CD14-positive monocyte (primary cell): Measurements from ENCODE around the gene SLIT3. TPM values are rescaled to one million over a fixed set of nuclear protein-coding genes. Genes with fewer than 3 reads are reported as not detected.

ENCODE experiments used
- DNase-seq, 3 donors: peaks; one replicate each; pipeline ENCODE4 v3.0.0-alpha.2; 2011 to 2022
- H2AFZ ChIP-seq: 2 replicates; pipeline ENCODE4 v1.6.0; 2012; ENCODE audit warnings: mild to moderate bottlenecking, low read depth, low read length, inconsistent platforms; ENCODE audit not compliant: insufficient read depth, poor library complexity, severe bottlenecking
- H3K27ac ChIP-seq, 2 donors: 1 replicate in 1 of 2; 2 replicates in 1 of 2; pipeline ENCODE4 v1.5.1; 2012 to 2013; ENCODE audit warnings: low read length in 2 of 2, control low read depth in 1 of 2, inconsistent platforms in 1 of 2, low read depth in 1 of 2, mild to moderate bottlenecking in 1 of 2
- H3K27me3 ChIP-seq, 2 donors: one replicate each; pipeline versions ENCODE4 v1.6.0 to v1.6.1; 2011 to 2013; ENCODE audit warnings: low read length in 2 of 2; ENCODE audit not compliant: control insufficient read depth in 2 of 2, insufficient read depth in 2 of 2
- H3K36me3 ChIP-seq, 2 donors: replicated peaks in 1 of 2; 1 replicate in 1 of 2; 2 replicates in 1 of 2; pipeline versions ENCODE4 v1.5.1 to v1.6.1; 2012 to 2013; ENCODE audit warnings: low read length in 2 of 2, control low read depth in 1 of 2, inconsistent platforms in 1 of 2, mild to moderate bottlenecking in 1 of 2; ENCODE audit not compliant: insufficient read depth in 2 of 2, control insufficient read depth in 1 of 2
- H3K4me1 ChIP-seq, 2 donors: 1 replicate in 1 of 2; 2 replicates in 1 of 2; pipeline versions ENCODE4 v1.5.1 to v1.6.1; 2012 to 2013; ENCODE audit warnings: low read length in 2 of 2, control low read depth in 1 of 2, inconsistent platforms in 1 of 2, mild to moderate bottlenecking in 1 of 2, moderate library complexity in 1 of 2; ENCODE audit not compliant: insufficient read depth in 2 of 2, control insufficient read depth in 1 of 2
- H3K4me2 ChIP-seq: replicated peaks from 2 replicates; pipeline ENCODE3; 2012; ENCODE audit warnings: low read length, moderate library complexity, mild to moderate bottlenecking; ENCODE audit not compliant: poor library complexity, severe bottlenecking; ENCODE audit errors: extremely low read depth
- H3K4me3 ChIP-seq, 3 experiments: fragments of 200-600 bp in 1 of 3; sonication (generic) in 1 of 3; replicated peaks in 1 of 3; 1 replicate in 2 of 3; 2 replicates in 1 of 3; pipeline ENCODE4 v1.5.1; 2011 to 2013; ENCODE audit warnings: low read length in 3 of 3, mild to moderate bottlenecking in 3 of 3, control low read depth in 2 of 3, low read depth in 2 of 3, inconsistent platforms in 1 of 3, moderate library complexity in 1 of 3
- H3K79me2 ChIP-seq: 2 replicates; pipeline ENCODE4 v1.6.0; 2012; ENCODE audit warnings: mild to moderate bottlenecking, control low read depth, inconsistent platforms, low read length, moderate library complexity; ENCODE audit not compliant: insufficient read depth
- H3K9ac ChIP-seq: 2 replicates; pipeline ENCODE4 v1.6.0; 2017; ENCODE audit warnings: low read length, mild to moderate bottlenecking; ENCODE audit not compliant: insufficient read depth, poor library complexity, severe bottlenecking
- H3K9me3 ChIP-seq, 2 donors: replicated peaks in 1 of 2; 1 replicate in 1 of 2; 2 replicates in 1 of 2; pipeline versions ENCODE4 v1.5.1 to v1.6.1; 2012 to 2013; ENCODE audit warnings: low read length in 2 of 2, control low read depth in 1 of 2; ENCODE audit not compliant: control insufficient read depth in 1 of 2, insufficient read depth in 1 of 2
- H4K20me1 ChIP-seq: 2 replicates; pipeline ENCODE4 v1.6.0; 2012; ENCODE audit warnings: mild to moderate bottlenecking, low read length, control low read depth, moderate library complexity; ENCODE audit not compliant: insufficient read depth
- H3K27ac Mint-ChIP-seq, 7 donors: one replicate each; pipeline ENCODE4 v1.8.0; 2020; ENCODE audit warnings: mild to moderate bottlenecking in 7 of 7, mixed read lengths in 7 of 7, moderate library complexity in 6 of 7, inconsistent platforms in 2 of 7
- H3K27me3 Mint-ChIP-seq, 3 donors: one replicate each; pipeline ENCODE4 v1.8.0; 2021 to 2022; ENCODE audit warnings: low read depth in 3 of 3, mild to moderate bottlenecking in 3 of 3, mixed read lengths in 3 of 3, moderate library complexity in 3 of 3, inconsistent platforms in 1 of 3
- H3K36me3 Mint-ChIP-seq, 2 donors: one replicate each; pipeline ENCODE4 v1.8.0; 2020; ENCODE audit warnings: mixed read lengths in 2 of 2, inconsistent platforms in 1 of 2, mild to moderate bottlenecking in 1 of 2
- H3K4me1 Mint-ChIP-seq: one replicate; pipeline ENCODE4 v1.8.0; 2020; ENCODE audit warnings: mild to moderate bottlenecking, mixed read lengths
- H3K4me3 Mint-ChIP-seq, 2 donors: one replicate each; pipeline ENCODE4 v1.8.0; 2020; ENCODE audit warnings: mild to moderate bottlenecking in 2 of 2, mixed read lengths in 2 of 2, moderate library complexity in 1 of 2
- H3K9me3 Mint-ChIP-seq, 7 donors: one replicate each; pipeline ENCODE4 v1.8.0; 2020 to 2022; ENCODE audit warnings: mixed read lengths in 7 of 7, mild to moderate bottlenecking in 6 of 7, moderate library complexity in 6 of 7, inconsistent platforms in 2 of 7
- CTCF ChIP-seq: fragments of 200-600 bp; IDR thresholded peaks from one replicate; pipeline ENCODE4 v1.8.0; 2022; ENCODE audit warnings: antibody characterized with exemption, mild to moderate bottlenecking
- WGBS: methylation state at CpG from one replicate; pipeline ENCODE4 v1.1.5; 2013; ENCODE audit warnings: missing lambda C conversion rate; ENCODE audit not compliant: insufficient coverage; 5-methylcytosine and 5-hydroxymethylcytosine counted together
- intact Hi-C, 2 donors: fragments of 100-400 bp; cut with micrococcal nuclease; formaldehyde crosslinking; loops; one replicate each; pipeline versions ENCODE4 v1.15.0 to v1.15.1; 2023
- polyA plus RNA-seq, 3 donors: library from polyadenylated mRNA; depleted of rRNA in 1 of 3; unstranded in 2 of 3; stranded (reverse) in 1 of 3; fragments of 300-500 nt in 2 of 3; fragments of >200 nt in 1 of 3; fragmentation: Illumina TruSeq in 2 of 3; gene quantifications; 1 replicate in 2 of 3; 2 replicates in 1 of 3; pipeline ENCODE4 v1.2.3, GENCODE V29; 2012 to 2021

SLIT3 gene
- polyA plus RNA-seq, 3 donors, result not detected

GRCh38 chr5:168939156-168939800 is 361.7 kb downstream of the SLIT3 start:
- Histone ChIP-seq H2AFZ (no peak overlapping the region), H3K4me1 (no peaks in the 10 kb centered on the region), H3K79me2 (no peaks in the 10 kb centered on the region), H3K9me3 (no peaks in the 10 kb centered on the region), H3K4me2 (no peak overlapping the region), H3K9ac (no peak overlapping the region), H4K20me1 (no peaks in the 10 kb centered on the region), H3K27me3 (no peaks in the 10 kb centered on the region), H3K4me3 (no peak overlapping the region), H3K27ac (no peak overlapping the region), H3K36me3 (no peaks in the 10 kb centered on the region)
- 100% methylated on average over 2 of the region's 9 CpGs for WGBS
- intact Hi-C loops, result no loop called here
- no peaks in the 10 kb centered on the region for H3K36me3 Mint-ChIP-seq
- no peak overlapping the region for H3K27ac Mint-ChIP-seq
- H3K9me3 Mint-ChIP-seq, result peaks cover 0 to 1% (median 0%) of the 10 kb centered on the region in 7 donors
- TF ChIP-seq CTCF, result no peak
- no peak for DNase-seq
- no peak overlapping the region for H3K4me3 Mint-ChIP-seq
- H3K27me3 Mint-ChIP-seq, result peaks cover 1 to 3% (median 1%) of the 10 kb centered on the region in 3 donors
- no peaks in the 10 kb centered on the region for H3K4me1 Mint-ChIP-seq

GRCh38 chr5:168936511-168936910 is 364.4 kb downstream of the SLIT3 start:
- intact Hi-C loops, result no loop called here
- TF ChIP-seq CTCF, result no peak
- no peaks in the 10 kb centered on the region for H3K9me3 ChIP-seq
- H3K27ac ChIP-seq, result no peak overlapping the region
- no peak overlapping the region for H2AFZ ChIP-seq
- Mint-ChIP-seq H3K4me1 (no peaks in the 10 kb centered on the region), H3K27me3 (peaks cover 1 to 3% (median 3%) of the 10 kb centered on the region in 3 donors), H3K9me3 (peaks cover 0 to 1% (median 0%) of the 10 kb centered on the region in 7 donors), H3K4me3 (no peak overlapping the region), H3K27ac (no peak overlapping the region), H3K36me3 (no peaks in the 10 kb centered on the region)
- no CpG with 5 or more reads among the region's 7 CpGs for WGBS
- no peaks in the 10 kb centered on the region for H3K36me3 ChIP-seq
- H3K27me3 ChIP-seq, result no peaks in the 10 kb centered on the region
- H3K4me2 ChIP-seq, result no peak overlapping the region
- H3K79me2 ChIP-seq, result no peaks in the 10 kb centered on the region
- H3K4me1 ChIP-seq, result no peaks in the 10 kb centered on the region
- no peaks in the 10 kb centered on the region for H4K20me1 ChIP-seq
- H3K9ac ChIP-seq, result no peak overlapping the region
- H3K4me3 ChIP-seq, result no peak overlapping the region
- no peak for DNase-seq
